ENCODE data around the gene DHX8.

DHX8 gene

GRCh38 chr17:43558805-43559160, 75.0 kb downstream of the DHX8 start:
- H3K4me3 ChIP-seq (ENCODE audit: low read length) = no peak overlapping the region
- TF ChIP-seq, protein P1, sequence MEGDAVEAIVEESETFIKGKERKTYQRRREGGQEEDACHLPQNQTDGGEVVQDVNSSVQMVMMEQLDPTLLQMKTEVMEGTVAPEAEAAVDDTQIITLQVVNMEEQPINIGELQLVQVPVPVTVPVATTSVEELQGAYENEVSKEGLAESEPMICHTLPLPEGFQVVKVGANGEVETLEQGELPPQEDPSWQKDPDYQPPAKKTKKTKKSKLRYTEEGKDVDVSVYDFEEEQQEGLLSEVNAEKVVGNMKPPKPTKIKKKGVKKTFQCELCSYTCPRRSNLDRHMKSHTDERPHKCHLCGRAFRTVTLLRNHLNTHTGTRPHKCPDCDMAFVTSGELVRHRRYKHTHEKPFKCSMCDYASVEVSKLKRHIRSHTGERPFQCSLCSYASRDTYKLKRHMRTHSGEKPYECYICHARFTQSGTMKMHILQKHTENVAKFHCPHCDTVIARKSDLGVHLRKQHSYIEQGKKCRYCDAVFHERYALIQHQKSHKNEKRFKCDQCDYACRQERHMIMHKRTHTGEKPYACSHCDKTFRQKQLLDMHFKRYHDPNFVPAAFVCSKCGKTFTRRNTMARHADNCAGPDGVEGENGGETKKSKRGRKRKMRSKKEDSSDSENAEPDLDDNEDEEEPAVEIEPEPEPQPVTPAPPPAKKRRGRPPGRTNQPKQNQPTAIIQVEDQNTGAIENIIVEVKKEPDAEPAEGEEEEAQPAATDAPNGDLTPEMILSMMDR (conservative IDR thresholded peaks at IDR 0.05; ENCODE audit: low read length) = no peak
- no peak for DNase-seq (ENCODE audit: low read depth)

- TF ChIP-seq, protein P1 (conservative IDR thresholded peaks at IDR 0.05; ENCODE audit: low read length) = no peak
- no peak overlapping the region for H3K4me3 ChIP-seq (ENCODE audit: low read length)
- peak; percentile 45 for DNase-seq (ENCODE audit: low read depth)
These were observed 75.5 kb downstream of the DHX8 start for GRCh38 chr17:43559161-43559816.

- TF ChIP-seq, protein P1 (conservative IDR thresholded peaks at IDR 0.05; ENCODE audit: low read length) = no peak
- no peak for DNase-seq (ENCODE audit: low read depth)
- H3K4me3 ChIP-seq (ENCODE audit: low read length) = no peak overlapping the region
These were observed 77.0 kb downstream of the DHX8 start for GRCh38 chr17:43560461-43561427.

GRCh38 chr17:43562679-43563599, 79.2 kb downstream of the DHX8 start:
- TF ChIP-seq, protein P1 (conservative IDR thresholded peaks at IDR 0.05; ENCODE audit: low read length) = no peak
- H3K4me3 ChIP-seq (ENCODE audit: low read length) = no peak overlapping the region
- DNase-seq (ENCODE audit: low read depth) = no peak

DNA sequence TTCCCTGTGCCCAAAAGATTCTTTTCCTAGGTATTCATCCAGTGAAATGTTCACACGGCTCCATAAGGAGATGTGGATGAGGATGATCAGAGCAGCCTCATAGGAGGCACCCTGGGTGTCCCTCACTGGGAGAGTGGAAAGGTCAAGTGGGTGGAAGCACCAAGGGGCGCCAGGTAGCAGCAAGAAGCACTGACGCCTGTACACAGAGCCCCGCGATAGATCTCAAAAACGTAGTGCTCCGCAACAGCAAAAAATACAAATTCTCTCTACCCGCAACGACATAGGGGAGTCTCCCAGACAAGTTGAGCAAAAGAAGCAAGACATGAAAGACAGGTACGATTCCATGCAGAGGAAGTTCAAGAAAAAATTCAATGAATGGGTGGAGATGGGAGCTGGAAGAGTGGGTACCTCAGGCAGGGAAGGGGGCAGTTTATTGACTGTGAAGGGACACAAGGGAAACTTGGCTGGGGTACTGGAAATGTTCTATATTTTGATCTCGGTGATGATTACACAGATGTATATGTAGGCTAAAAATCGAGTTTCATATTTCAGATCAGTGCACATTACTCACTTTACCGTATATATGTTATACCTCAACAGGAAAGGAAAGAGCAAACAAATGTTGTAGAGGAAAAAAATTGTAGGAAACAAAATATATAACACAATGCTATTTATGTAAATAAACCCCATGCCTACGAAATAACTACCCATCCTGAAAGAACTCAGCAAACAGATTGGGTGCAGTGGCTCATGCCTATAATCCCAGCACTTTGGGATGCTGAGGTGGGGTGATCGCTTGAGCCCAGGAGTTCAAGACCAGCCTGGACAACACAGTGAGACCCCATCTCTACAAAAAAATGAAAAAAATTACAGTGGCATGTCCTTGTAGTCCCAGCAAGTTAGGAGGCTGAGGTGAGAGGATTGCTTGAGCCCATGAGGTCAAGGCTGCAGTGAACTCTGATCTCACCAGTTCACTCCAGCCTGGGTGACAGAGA, 80.1 kb downstream of the DHX8 start:
- H3K4me3 ChIP-seq (ENCODE audit: low read length) = no peak overlapping the region
- TF ChIP-seq, protein P1 (conservative IDR thresholded peaks at IDR 0.05; ENCODE audit: low read length) = no peak
- no peak for DNase-seq (ENCODE audit: low read depth)
